ENCODE results near the gene DAB2IP.

DAB2IP gene

DNA sequence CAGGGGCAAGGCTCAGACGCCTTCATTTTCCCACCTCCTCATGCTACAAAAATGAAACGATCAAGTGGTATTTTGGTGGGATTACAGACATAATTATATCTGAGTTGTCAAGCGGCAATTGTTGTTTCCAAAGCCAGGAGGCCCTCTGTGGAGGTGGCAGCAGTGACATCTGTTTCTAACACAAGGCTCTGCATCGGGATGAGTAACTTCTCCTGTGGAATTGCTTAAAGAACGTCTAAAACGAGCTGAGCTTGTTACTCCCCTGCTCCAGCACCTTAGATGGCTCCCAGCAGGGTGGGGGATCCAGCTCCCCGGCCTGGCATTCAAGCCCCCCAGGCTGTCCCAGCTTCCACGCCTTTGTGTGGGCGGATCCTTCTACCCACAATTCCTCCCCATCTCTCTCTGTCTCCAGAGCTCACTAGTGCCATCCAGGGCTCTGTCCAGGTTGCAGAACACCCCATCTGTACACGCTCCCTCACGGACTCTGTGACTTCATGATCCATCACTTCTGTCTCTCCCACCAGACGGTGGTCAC is 36.8 kb downstream of the DAB2IP start:
- TF ChIP-seq, protein P1, sequence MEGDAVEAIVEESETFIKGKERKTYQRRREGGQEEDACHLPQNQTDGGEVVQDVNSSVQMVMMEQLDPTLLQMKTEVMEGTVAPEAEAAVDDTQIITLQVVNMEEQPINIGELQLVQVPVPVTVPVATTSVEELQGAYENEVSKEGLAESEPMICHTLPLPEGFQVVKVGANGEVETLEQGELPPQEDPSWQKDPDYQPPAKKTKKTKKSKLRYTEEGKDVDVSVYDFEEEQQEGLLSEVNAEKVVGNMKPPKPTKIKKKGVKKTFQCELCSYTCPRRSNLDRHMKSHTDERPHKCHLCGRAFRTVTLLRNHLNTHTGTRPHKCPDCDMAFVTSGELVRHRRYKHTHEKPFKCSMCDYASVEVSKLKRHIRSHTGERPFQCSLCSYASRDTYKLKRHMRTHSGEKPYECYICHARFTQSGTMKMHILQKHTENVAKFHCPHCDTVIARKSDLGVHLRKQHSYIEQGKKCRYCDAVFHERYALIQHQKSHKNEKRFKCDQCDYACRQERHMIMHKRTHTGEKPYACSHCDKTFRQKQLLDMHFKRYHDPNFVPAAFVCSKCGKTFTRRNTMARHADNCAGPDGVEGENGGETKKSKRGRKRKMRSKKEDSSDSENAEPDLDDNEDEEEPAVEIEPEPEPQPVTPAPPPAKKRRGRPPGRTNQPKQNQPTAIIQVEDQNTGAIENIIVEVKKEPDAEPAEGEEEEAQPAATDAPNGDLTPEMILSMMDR (IDR thresholded peaks at IDR 0.05; ENCODE audit: low read depth, low read length, missing control alignments): no peak
- no peak overlapping the region for H3K4me3 ChIP-seq (replicated peaks; ENCODE audit: low read depth, low read length)
- DNase-seq (ENCODE audit: extremely low read depth, low read depth): no peak

DNA sequence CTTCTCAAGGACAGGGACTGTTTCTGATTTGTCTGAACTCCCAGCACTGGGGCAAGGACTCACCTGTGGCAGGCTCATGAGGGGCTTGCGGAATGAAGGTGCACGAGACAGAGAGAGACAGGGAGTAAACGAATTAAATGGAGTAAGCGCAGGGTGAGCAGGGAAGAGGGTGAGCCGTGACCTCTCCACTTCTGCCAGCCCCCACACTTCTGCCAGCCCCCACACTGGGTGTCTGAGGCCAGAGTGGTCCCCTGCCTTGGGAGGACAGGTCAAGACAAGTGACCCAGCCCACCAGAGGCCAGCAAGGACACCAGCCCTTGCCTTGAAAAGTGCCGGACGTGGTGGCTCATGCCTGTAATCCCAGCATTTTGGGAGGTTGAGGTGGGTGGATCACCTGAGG is 37.2 kb downstream of the DAB2IP start:
- no peak overlapping the region for H3K4me3 ChIP-seq (replicated peaks; ENCODE audit: low read depth, low read length)
- TF ChIP-seq, protein P1 (IDR thresholded peaks at IDR 0.05; ENCODE audit: low read depth, low read length, missing control alignments): no peak
- DNase-seq (ENCODE audit: extremely low read depth, low read depth): no peak

DNA sequence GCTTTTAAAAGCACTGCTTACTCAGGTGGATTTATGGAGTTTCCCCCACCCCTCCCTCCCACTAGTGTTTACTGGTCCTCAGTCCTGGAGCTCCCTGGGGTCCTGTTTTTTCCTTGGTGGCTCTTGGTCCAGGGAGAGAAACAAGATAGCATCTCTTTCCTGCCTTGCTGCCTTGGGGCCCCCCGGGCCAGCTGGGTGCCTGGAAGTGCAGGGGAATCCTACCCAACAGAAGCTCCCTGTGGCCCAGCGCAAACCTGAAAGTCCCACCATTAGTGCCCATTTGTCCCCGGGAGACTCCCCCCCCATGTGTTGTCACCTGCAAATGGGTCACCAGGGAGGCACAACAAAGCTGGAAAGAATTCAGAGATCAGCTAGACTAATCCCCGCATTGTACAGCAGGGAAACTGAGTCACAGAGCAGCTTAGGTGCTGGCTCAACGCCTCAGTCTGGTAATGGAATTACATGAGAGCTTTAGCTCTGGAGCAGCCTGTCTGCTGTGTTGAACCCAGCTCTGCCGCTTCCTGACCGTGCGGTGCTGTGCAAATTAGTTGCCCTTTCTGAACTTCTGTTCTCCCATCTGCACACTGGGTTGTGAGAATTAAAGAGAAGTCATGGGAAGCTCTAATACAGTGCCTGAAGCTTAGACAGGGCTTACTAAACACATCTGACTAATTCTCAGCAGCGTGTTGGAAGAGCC is 38.2 kb downstream of the DAB2IP start:
- DNase-seq (ENCODE audit: extremely low read depth, low read depth): no peak
- H3K4me3 ChIP-seq (replicated peaks; ENCODE audit: low read depth, low read length): no peak overlapping the region
- TF ChIP-seq, protein P1 (IDR thresholded peaks at IDR 0.05; ENCODE audit: low read depth, low read length, missing control alignments): no peak

DNA sequence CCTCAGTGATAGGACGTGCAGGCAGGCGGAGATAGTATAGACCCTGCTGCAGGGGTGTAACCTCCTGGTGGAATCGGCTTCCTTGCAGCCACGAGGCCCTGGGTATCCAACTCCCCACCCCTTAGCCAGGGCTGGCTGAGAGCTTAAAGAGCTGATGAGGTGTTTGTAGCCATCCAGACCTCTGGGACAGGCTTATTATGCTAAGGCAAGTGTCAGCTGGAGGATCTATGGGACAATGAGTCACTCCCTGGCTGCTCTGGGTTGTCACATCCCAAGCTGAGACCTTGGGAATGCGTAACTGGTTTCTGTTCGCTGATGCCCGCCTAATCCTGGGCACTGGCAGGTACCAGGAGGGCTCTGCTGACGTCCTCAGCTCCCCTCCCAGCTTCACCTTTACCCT is 38.9 kb downstream of the DAB2IP start:
- TF ChIP-seq, protein P1 (IDR thresholded peaks at IDR 0.05; ENCODE audit: low read depth, low read length, missing control alignments): no peak
- no peak overlapping the region for H3K4me3 ChIP-seq (replicated peaks; ENCODE audit: low read depth, low read length)
- no peak for DNase-seq (ENCODE audit: extremely low read depth, low read depth)

DNA sequence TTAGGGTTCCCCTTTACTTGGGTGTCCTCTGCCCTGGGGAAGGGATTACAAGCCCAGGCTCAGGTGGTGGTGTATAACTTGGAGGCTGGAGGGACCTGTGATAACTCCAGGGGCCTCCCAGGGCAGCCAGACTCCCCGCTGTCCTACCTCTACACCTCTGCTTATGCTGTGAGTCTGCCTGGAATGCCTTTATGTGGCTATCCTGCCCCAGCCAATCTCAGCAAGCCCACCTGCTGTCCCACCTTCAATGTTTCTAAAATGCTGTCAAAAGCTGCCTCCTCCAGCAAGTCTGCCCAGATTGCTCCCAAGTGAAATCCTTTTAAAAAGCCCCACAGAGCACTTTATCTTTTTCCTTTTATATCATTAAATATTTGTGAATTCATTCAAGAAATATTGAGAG is 39.3 kb downstream of the DAB2IP start:
- DNase-seq (ENCODE audit: extremely low read depth, low read depth): no peak
- TF ChIP-seq, protein P1 (IDR thresholded peaks at IDR 0.05; ENCODE audit: low read depth, low read length, missing control alignments): no peak

DNA sequence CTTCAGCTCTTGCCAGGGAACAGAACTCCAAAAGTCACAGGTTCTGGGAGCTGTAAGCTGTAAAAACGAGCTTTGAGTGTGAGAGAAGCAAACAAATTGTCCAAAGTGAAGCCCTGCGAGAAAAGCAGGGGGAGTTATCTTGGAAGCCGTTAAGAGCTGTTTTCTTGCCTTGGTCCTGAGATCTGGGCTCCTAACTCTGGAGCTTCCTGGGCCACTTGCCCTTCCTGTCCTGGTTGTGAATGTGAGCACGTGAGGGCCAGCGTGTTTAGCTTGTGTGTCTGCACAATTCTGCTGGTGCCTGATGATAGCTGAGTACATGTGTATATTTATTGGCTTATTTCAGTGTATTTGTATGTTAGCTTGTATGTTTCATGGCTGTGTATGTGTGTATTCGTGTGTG is 40.5 kb downstream of the DAB2IP start:
- no peak overlapping the region for H3K4me3 ChIP-seq (replicated peaks; ENCODE audit: low read depth, low read length)
- DNase-seq (ENCODE audit: extremely low read depth, low read depth): no peak
- TF ChIP-seq, protein P1 (IDR thresholded peaks at IDR 0.05; ENCODE audit: low read depth, low read length, missing control alignments): no peak

More for the DNA sequence above, 39.3 kb downstream of the DAB2IP start:
- H3K4me3 ChIP-seq (replicated peaks; ENCODE audit: low read depth, low read length): no peak overlapping the region
